ENCODE data around the gene STMN3.
A peak's percentile ranks its signal among the peaks of the same experiment; 100 is the strongest.
"Not testable (repeated sequence)": the region's sequence is repeated elsewhere in the genome, so short reads cannot be mapped to it uniquely, and the experiment has no call there.

STMN3 gene

DNA sequence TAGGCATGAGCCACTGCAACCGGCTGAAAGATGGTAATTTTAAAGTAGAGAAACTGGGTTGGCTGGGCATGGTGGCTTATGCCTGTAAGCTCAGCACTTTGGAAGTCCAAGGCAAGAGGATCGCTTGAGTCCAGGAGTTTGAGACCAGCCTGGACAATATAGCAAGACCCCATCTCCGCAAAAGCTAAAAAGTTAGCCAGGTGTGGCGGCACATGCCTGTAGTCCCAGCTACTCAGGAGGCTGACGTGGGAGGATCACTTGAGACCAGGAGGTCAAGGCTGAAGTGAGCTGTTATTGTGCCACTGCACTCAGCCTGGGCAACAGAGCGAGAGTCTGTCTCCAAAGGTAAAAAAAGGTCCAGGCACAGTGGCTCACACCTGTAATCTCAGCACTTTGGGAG is 22.3 kb downstream of the STMN3 start:
- not testable (repeated sequence) for DNase-seq

- DNase-seq, result peak; percentile 81
Measured at GRCh38 chr20:63628246-63628975, 24.8 kb downstream of the STMN3 start.

DNA sequence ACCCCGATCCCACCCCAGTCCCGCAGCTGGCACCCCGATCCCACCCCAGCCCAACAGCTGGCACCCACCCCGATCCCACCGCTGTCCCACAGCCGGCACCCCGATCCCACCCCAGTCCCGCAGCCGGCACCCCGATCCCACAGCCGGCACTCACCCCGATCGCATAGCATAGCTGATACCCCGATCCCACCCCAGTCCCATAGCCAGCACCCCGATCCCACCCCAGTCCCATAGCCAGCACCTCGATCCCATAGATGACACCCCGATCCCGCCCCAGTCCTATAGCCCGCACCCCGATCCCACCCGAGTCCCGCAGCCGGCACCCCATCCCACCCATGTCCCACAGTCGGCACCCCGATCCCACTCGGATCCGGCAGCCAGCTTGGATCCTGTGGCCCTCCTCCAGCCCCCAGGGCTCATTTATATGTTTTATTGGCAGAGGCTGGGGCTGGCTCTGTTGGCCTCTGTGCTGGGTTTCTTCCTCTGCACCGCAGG is 25.4 kb downstream of the STMN3 start:
- DNase-seq, result no peak

- peak; percentile 90 for DNase-seq
Measured at GRCh38 chr20:63627129-63627750, 26.0 kb downstream of the STMN3 start.

- peak; percentile 71 for DNase-seq
Measured at GRCh38 chr20:63626424-63627128, 26.6 kb downstream of the STMN3 start, which contains the start of gene GMEB2. GMEB2 (minus strand) TSS chr20:63627101; CDS start chr20:63619397, 7,704 bp downstream.

DNA sequence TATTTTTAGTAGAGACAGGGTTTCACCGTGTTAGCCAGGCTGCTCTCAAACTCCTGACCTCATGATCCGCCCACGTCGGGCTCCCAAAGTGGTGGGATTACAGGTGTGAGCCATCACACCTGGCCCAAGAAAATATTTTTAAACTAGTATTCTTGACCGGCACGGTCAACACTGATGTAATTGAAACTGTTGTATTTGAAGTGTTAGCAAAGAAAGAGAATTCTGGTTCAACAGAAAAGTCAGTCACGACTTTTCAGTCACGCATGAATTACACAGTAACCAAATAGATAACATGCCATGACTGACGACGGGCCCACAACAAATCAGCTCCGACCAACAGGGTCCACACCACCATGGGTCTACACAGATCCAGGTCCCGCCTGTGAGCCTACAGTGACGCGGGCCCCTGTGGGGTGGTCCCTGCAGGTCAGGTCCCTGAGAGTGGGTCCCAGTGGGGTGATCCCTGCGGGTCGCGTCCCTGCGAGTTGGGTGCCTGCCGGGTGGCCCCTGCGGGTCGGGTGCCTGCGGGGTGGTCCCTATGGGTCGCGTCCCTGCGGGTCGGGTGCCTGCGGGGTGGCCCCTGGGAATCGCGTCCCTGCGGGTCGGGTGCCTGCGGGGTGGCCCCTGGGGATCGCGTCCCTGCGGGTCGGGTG is 27.3 kb downstream of the STMN3 start:
- no peak for DNase-seq

DNA sequence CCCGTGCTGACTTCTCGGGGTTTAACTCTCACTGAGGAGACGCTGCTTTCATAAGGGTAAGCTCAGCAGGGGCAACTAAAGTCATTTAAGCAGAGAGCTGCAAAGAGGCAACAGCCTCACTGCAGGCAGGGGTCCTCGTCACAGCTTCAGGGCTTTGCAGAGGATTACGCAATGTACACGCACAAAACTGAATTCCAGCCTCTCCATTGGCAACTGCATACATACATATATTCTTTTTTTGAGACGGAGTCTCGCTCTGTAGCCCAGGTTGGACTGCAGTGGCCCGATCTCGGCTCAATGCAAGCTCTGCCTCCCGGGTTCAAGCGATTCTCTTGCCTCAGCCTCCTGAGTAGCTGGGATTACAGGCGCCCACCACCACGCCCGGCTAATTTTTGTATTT is 28.7 kb downstream of the STMN3 start:
- no peak for DNase-seq

DNA sequence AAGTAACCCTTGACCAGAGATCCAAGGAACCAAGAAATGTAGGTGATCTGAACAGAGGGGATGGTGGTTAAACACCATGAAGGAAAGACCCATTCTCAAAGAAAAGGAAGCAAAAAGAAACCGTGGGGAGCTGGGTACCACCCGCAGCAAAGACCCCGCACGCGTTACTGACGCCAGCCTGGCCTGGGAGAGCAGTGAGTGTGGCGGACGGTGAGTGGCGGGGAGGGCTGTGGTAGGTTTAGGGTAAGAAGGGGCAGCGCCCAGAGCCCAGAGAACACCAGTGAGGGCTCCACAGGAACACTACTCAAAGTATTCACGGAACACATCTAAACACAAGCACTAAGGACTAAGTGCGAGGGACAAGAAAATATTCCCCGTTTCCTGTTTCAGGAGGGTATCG is 30.5 kb downstream of the STMN3 start:
- DNase-seq, result no peak

DNA sequence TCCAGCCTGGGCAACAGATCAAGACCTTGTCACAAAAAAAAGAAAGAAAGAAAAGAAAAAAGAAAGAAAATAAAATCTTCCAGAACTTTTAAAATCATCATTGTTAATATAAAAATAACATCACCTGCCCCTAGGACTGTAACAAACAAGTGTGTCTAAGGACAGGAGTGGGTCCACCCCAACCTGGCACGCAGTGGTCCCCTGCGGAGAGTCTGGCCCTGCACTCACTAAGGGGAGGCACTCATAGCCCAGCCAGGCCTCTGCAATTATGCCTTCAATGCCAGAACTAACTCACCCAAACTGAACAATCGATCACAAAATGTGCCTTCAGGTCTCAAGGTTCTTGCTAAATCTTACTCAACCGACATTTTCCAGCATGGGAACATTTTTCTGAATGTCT is 31.1 kb downstream of the STMN3 start:
- no peak for DNase-seq

GRCh38 chr20:63620991-63621390 is 32.2 kb downstream of the STMN3 start:
- no peak for DNase-seq

DNA sequence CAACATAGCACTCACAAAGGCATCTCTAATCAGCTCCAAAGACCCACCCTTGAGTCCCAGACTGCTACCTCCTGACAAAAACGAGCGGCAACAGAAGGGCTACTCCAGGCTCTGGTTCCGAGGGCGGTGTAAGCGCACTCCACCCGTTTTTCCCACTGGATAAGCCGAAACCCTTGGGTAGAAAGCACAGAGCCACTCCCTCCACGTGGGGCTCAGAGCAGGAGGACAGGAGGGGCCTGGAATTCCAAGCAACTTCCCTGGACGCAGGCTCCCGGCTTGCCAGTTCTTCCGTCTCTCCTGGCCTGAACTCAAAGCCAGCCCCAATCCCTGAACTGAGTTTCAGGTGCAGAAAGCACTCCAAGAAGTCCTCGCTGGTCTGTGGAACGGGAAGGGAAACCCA is 33.7 kb downstream of the STMN3 start:
- no peak for DNase-seq

DNA sequence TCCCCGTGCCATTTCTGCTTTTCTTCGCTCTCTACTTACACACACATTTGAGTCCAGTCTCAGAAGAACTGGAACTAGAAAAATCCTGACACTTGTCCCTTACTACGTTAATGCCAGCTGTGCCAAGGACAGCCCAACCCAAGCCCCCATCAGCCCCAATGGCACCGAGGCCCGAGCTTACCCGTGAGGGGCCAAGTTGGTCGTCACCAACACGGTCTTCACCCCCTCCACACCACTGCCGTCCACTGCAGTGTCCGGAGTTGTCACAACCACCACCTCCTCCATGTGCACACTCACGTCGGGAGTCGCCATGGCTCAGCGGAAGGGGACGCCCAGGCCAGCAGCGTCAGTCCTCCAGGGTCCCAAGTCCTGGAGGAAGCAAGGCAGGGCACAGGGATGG is 34.1 kb downstream of the STMN3 start:
- no peak for DNase-seq

DNA sequence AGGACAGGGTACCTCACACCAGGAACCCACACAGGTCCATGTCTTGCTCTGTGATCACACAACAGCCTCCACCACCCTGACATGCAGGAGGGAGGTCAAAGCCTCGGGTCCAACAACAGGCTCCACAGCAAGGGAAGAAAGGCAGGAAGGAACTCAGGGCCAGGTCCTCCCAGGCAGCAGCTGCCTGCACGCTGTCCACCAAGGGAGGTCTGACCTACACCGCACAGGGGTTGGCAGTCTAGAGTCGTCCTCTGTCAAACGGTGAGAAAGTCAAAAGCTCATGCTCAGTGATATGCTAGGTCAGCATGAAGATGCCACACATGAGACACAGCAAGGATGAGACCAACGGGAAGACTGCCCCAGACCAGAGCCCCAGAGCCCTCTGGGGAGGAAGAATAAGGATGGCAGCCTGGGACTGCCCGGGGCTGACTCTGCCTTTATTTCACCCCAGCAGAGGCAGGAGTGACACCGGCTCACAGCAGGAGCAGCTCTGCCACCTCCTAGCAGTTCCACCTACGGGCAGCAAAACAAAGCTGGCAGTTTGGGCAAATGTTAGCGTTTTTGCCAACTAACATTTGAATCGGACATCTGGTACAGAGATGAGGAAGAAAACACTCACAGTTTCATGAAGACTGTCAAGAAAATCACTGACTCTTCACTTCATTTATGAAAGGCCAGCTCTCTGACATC is 34.8 kb downstream of the STMN3 start:
- no peak for DNase-seq

DNA sequence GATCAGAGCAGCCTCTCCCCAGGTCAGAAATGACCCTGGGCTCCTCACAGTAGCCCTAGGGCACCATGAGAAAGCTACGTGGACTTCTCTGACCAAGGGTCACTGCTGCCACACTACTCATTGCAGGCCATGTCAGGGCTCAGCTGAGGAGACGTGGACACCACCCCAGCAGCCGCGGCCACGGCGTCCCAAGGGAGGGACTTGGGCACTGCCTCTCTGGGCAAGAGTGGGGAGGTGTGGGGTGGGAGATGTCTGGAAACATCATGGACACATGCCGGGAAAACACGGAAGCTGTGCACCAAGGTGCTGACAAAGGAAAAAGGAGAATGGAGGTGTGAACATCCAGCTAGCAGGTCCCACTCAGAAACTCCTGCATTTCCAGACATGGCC is 35.4 kb downstream of the STMN3 start:
- DNase-seq, result no peak

DNA sequence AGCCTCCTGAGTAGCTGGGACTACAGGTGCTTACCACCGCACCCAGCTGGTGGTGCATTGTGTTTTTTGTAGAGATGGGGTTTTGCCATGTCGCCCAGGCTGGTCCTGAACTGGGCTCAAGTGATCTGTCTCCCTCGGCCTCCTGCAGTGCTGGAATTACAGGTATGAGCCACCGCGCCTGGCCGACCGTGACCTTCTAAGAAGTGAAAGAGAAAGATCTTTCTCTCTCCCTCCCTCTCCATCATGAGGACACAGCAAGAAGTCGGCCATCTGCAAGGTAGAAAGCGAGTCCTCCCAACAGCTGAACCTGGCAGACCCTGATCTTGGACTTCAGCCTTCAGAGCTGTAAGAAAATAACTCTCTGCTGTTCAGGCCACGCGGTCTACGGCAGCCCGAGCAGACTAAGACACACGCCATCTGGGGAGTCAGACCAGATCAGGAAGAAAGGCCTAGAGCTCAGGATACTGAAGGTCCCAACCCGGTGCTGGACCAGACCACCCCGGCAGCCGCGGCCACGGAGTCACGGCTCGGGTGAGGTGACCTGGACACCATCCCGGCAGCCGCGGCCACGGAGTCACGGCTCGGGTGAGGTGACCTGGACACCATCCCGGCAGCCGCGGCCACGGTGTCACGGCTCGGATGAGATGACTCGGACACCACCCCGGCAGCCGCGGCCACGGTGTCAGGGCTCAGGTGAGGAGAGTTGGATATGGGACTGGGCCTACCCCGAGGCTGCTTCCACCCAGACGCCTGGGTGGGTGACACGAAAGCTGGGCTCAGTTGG is 35.9 kb downstream of the STMN3 start:
- DNase-seq, result no peak

DNA sequence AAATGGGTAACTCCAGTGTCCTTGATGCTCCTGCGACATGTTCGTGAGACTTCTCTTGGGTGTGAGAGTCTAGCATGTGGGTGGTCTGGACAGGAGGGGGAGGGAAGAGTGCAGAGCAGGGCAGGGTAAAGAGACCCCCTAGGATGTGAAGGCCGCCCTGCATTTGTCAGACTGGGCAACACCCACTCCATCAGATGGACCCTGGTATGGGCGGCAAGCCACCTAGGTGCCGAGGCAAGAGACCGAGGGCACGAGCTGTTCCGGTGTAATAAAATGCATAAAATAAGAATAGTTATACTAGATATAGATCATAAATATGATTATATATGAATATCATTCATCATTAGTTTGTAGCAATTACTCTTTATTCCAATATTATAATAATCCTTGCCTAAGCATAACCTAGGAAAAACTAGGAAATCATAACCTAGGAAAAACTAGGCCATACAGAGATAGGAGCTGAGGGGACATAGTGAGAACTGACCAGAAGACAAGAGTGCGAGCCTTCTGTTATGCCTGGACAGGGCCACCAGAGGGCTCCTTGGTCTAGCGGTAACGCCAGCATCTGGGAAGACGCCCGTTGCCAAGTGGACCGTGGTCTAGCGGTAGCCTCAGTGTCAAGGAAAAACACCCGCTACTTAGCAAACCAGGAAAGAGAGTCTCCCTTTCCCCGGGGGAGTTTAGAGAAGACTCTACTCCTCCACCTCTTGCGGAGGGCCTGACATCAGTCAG is 39.2 kb downstream of the STMN3 start:
- DNase-seq, result not testable (repeated sequence)

- DNase-seq, result no peak
Measured at GRCh38 chr20:63612276-63612931, 40.8 kb downstream of the STMN3 start.

GRCh38 chr20:63611646-63612045 is 41.6 kb downstream of the STMN3 start:
- DNase-seq, result no peak

- no peak for DNase-seq
Measured at GRCh38 chr20:63610581-63611435, 42.4 kb downstream of the STMN3 start.

GRCh38 chr20:63606686-63607085 is 46.5 kb downstream of the STMN3 start:
- no peak for DNase-seq
